Smooth muscle cell (in vitro differentiated cells): ENCODE measurements around the gene RNMT. TPM values are rescaled to one million over a fixed set of nuclear protein-coding genes. Genes with fewer than 3 reads are reported as not detected.
"Not testable (repeated sequence)": the region's sequence is repeated elsewhere in the genome, so short reads cannot be mapped to it uniquely, and the experiment has no call there.

Experiments
- DNase-seq: peaks from one replicate; lab custom pipeline; 2025; ENCODE audit not compliant: unreplicated experiment; lab: John Stamatoyannopoulos, UW
- H2AFZ ChIP-seq: fragments of 200-600 bp; sonication (generic); 2 replicates; pipeline ENCODE4 v1.6.0; 2016; ENCODE audit warnings: antibody characterized with exemption, low read depth, mild to moderate bottlenecking
- H3F3A ChIP-seq: fragments of 200-600 bp; sonication (generic); 2 replicates; pipeline ENCODE4 v1.6.0; 2017; ENCODE audit warnings: antibody characterized with exemption, low read depth
- H3K27ac ChIP-seq: fragments of 200-600 bp; sonication (generic); 2 replicates; pipeline ENCODE4 v1.5.1; 2016; ENCODE audit warnings: low read depth, mild to moderate bottlenecking
- H3K27me3 ChIP-seq: fragments of 200-600 bp; sonication (generic); 2 replicates; pipeline ENCODE4 v1.6.1; 2016; ENCODE audit warnings: low read depth, mild to moderate bottlenecking
- H3K36me3 ChIP-seq: fragments of 200-600 bp; sonication (generic); 2 replicates; pipeline ENCODE4 v1.5.1; 2016; ENCODE audit warnings: low read depth
- H3K4me1 ChIP-seq: fragments of 200-600 bp; sonication (generic); 2 replicates; pipeline ENCODE4 v1.5.1; 2016; ENCODE audit warnings: low read depth
- H3K4me2 ChIP-seq: fragments of 200-600 bp; sonication (generic); 2 replicates; pipeline ENCODE4 v1.6.0; 2016; ENCODE audit warnings: mild to moderate bottlenecking
- H3K4me3 ChIP-seq: fragments of 200-600 bp; sonication (generic); 2 replicates; pipeline ENCODE4 v1.5.1; 2016; ENCODE audit warnings: mild to moderate bottlenecking
- H3K79me2 ChIP-seq: fragments of 200-600 bp; sonication (generic); 2 replicates; pipeline ENCODE4 v1.6.0; 2016; ENCODE audit warnings: low read depth, mild to moderate bottlenecking
- H3K9ac ChIP-seq: fragments of 200-600 bp; sonication (generic); 2 replicates; pipeline ENCODE4 v1.6.0; 2016; ENCODE audit warnings: low read depth
- H3K9me3 ChIP-seq: fragments of 200-600 bp; sonication (generic); replicated peaks from 2 replicates; pipeline ENCODE4 v1.5.1; 2016; ENCODE audit warnings: low read depth
- H4K20me1 ChIP-seq: fragments of 200-600 bp; sonication (generic); 2 replicates; pipeline ENCODE4 v1.6.0; 2016; ENCODE audit warnings: low read depth
- whole genome bisulfite sequencing: methylation state at CpG from one replicate; pipeline ENCODE4 v1.1.7; 2016; ENCODE audit warnings: low lambda C conversion rate; 5-methylcytosine and 5-hydroxymethylcytosine counted together
- polyA plus RNA-seq: library from polyadenylated mRNA; unstranded; fragments of >200 nt; fragmentation: Nextera tagmentation; extraction: Ambion mirVana; gene quantifications from 2 replicates; pipeline ENCODE4 v1.2.1, GENCODE V29; 2016
- total RNA-seq: library from RNA; depleted of rRNA; stranded (reverse); fragments of >200 nt; gene quantifications from 2 replicates; pipeline ENCODE4 v1.2.3, GENCODE V29; 2014
- TF ChIP-seq, protein P1 (sequence below): fragments of 200-600 bp; sonication (generic); IDR thresholded peaks from 2 replicates; pipeline ENCODE4 v1.5.1; 2017; ENCODE audit warnings: borderline replicate concordance, mild to moderate bottlenecking, antibody characterized with exemption; ENCODE audit not compliant: insufficient read depth, poor library complexity, severe bottlenecking

The RNMT gene
- total and polyA plus RNA-seq, 2 experiments from 2014 or later = 38.6 to 48.3 TPM

- peaks cover 71% of the 10 kb centered on the region for H3K79me2 ChIP-seq
- TF ChIP-seq, protein P1, sequence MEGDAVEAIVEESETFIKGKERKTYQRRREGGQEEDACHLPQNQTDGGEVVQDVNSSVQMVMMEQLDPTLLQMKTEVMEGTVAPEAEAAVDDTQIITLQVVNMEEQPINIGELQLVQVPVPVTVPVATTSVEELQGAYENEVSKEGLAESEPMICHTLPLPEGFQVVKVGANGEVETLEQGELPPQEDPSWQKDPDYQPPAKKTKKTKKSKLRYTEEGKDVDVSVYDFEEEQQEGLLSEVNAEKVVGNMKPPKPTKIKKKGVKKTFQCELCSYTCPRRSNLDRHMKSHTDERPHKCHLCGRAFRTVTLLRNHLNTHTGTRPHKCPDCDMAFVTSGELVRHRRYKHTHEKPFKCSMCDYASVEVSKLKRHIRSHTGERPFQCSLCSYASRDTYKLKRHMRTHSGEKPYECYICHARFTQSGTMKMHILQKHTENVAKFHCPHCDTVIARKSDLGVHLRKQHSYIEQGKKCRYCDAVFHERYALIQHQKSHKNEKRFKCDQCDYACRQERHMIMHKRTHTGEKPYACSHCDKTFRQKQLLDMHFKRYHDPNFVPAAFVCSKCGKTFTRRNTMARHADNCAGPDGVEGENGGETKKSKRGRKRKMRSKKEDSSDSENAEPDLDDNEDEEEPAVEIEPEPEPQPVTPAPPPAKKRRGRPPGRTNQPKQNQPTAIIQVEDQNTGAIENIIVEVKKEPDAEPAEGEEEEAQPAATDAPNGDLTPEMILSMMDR = no peak
- no peak overlapping the region for H3K4me2 ChIP-seq
- H3K4me1 ChIP-seq = peaks cover 8% of the 10 kb centered on the region
- no peak overlapping the region for H3K4me3 ChIP-seq
- H2AFZ ChIP-seq = no peak overlapping the region
- no peak overlapping the region for H3K27ac ChIP-seq
- H3K36me3 ChIP-seq = peaks cover 9% of the 10 kb centered on the region
- no peak overlapping the region for H3K9ac ChIP-seq
- no peaks in the 10 kb centered on the region for H3K9me3 ChIP-seq
- H4K20me1 ChIP-seq = peaks cover 63% of the 10 kb centered on the region
- no peaks in the 10 kb centered on the region for H3K27me3 ChIP-seq
- no peak for DNase-seq
- 97% methylated on average over 1 of the region's 1 CpG for WGBS
- no peaks in the 10 kb centered on the region for H3F3A ChIP-seq
Measured at GRCh38 chr18:13730481-13730880, 4.0 kb downstream of the RNMT start.

- H3K4me1 ChIP-seq = no peaks in the 10 kb centered on the region
- no peak overlapping the region for H2AFZ ChIP-seq
- H3K9me3 ChIP-seq = no peaks in the 10 kb centered on the region
- peaks cover 44% of the 10 kb centered on the region for H4K20me1 ChIP-seq
- no peak overlapping the region for H3K9ac ChIP-seq
- no peak for DNase-seq
- no peak overlapping the region for H3K27ac ChIP-seq
- peaks cover 30% of the 10 kb centered on the region for H3K36me3 ChIP-seq
- H3K79me2 ChIP-seq = peaks cover 29% of the 10 kb centered on the region
- H3K4me3 ChIP-seq = no peak overlapping the region
- WGBS = 100% methylated on average over 2 of the region's 2 CpGs
- no peaks in the 10 kb centered on the region for H3K27me3 ChIP-seq
- TF ChIP-seq, protein P1 = no peak
- H3F3A ChIP-seq = no peaks in the 10 kb centered on the region
- no peak overlapping the region for H3K4me2 ChIP-seq
Measured at GRCh38 chr18:13735681-13736080, 9.2 kb downstream of the RNMT start.

DNA sequence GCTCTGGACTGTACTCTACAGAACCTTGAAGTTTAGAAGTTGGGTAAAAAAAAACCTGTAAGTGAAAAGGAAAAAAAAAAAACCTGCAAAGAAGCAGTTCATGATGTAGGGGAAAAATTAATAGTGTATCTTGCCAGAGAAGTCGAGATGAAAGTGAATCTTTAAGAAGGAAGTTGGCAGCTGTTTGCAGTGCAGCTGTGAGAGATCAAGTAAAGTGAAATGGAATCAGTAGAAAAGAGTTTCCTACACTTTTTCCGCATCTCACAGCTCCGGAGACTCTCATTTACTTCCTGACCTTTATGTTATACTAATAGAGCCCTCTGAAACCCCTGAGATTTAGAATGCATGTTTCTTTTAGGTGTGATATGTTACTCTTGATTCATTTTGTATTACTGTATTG lies 19.2 kb downstream of the RNMT start:
- H3K4me1 ChIP-seq = no peaks in the 10 kb centered on the region
- H4K20me1 ChIP-seq = no peaks in the 10 kb centered on the region
- no peaks in the 10 kb centered on the region for H3K27me3 ChIP-seq
- no peaks in the 10 kb centered on the region for H3F3A ChIP-seq
- H3K9me3 ChIP-seq = no peaks in the 10 kb centered on the region
- H3K4me2 ChIP-seq = no peak overlapping the region
- no peak overlapping the region for H2AFZ ChIP-seq
- TF ChIP-seq, protein P1 = no peak
- peaks cover 38% of the 10 kb centered on the region for H3K36me3 ChIP-seq
- no peak for DNase-seq
- H3K4me3 ChIP-seq = no peak overlapping the region
- H3K27ac ChIP-seq = no peak overlapping the region
- no peak overlapping the region for H3K9ac ChIP-seq
- 98% methylated on average over 3 of the region's 3 CpGs for WGBS
- H3K79me2 ChIP-seq = no peaks in the 10 kb centered on the region

- no peak overlapping the region for H3K9ac ChIP-seq
- TF ChIP-seq, protein P1 = no peak
- H3K4me3 ChIP-seq = no peak overlapping the region
- H4K20me1 ChIP-seq = no peaks in the 10 kb centered on the region
- no peak overlapping the region for H3K27ac ChIP-seq
- no peaks in the 10 kb centered on the region for H3K79me2 ChIP-seq
- H3K9me3 ChIP-seq = no peaks in the 10 kb centered on the region
- 87% methylated on average over 3 of the region's 3 CpGs for WGBS
- no peaks in the 10 kb centered on the region for H3K27me3 ChIP-seq
- no peak overlapping the region for H2AFZ ChIP-seq
- DNase-seq = no peak
- peaks cover 31% of the 10 kb centered on the region for H3K36me3 ChIP-seq
- H3K4me1 ChIP-seq = no peaks in the 10 kb centered on the region
- no peak overlapping the region for H3K4me2 ChIP-seq
- H3F3A ChIP-seq = no peaks in the 10 kb centered on the region
Measured at GRCh38 chr18:13746633-13747032, 20.2 kb downstream of the RNMT start.

GRCh38 chr18:13751599-13751998 lies 25.1 kb downstream of the RNMT start:
- H3K4me1 ChIP-seq, H3F3A ChIP-seq, H3K79me2 ChIP-seq, H3K9me3 ChIP-seq, H3K9ac ChIP-seq, H3K27ac ChIP-seq, H3K4me3 ChIP-seq, DNase-seq, H4K20me1 ChIP-seq, H2AFZ ChIP-seq, H3K27me3 ChIP-seq, H3K4me2 ChIP-seq: not testable (repeated sequence)
- WGBS = 96% methylated on average over 3 of the region's 3 CpGs
- H3K36me3 ChIP-seq = peaks cover 34% of the 10 kb centered on the region
